Measurements from ENCODE around the gene HSBP1L1. TPM values are rescaled to one million over a fixed set of nuclear protein-coding genes. Genes with fewer than 3 reads are reported as not detected.

The HSBP1L1 gene
- total and polyA plus RNA-seq, 2 donors (not counting 3 experiments of a cell fraction or from before 2014, with no cell fraction given) = 5.2 to 7.1 TPM

GRCh38 chr18:79931475-79931874 is 33.0 kb upstream of the HSBP1L1 start:
- Histone ChIP-seq H3K4me1 (ENCODE audit: control insufficient read depth, extremely low read depth, insufficient read depth, low read length) (no peaks in the 10 kb centered on the region), H3K79me2 (ENCODE audit: control insufficient read depth, insufficient read depth, low read length) (peaks cover 29% of the 10 kb centered on the region), H3K9me1 (replicated peaks; ENCODE audit: control insufficient read depth, extremely low read depth, insufficient read depth, low read length) (no peaks in the 10 kb centered on the region), H3K36me3 (ENCODE audit: control insufficient read depth in 2 of 2, extremely low read depth in 1 of 2, insufficient read depth in 2 of 2, low read length in 2 of 2) (peaks cover 0 to 19% of the 10 kb centered on the region in 2 experiments), H3K4me3 (replicated peaks in 1 of 3; ENCODE audit: insufficient read depth in 1 of 3, low read depth in 1 of 3, low read length in 3 of 3) (no peak overlapping the region), H3K27me3 (ENCODE audit: control insufficient read depth in 2 of 2, insufficient read depth in 2 of 2, low read length in 2 of 2) (no peaks in the 10 kb centered on the region), H3K9me3 (replicated peaks; ENCODE audit: control insufficient read depth, insufficient read depth, low read length) (peaks cover 2% of the 10 kb centered on the region), H4K20me1 (replicated peaks; ENCODE audit: control insufficient read depth, extremely low read depth, insufficient read depth, low read length) (no peaks in the 10 kb centered on the region), H3K9ac (replicated peaks; ENCODE audit: extremely low read depth, insufficient read depth, low read length) (no peak overlapping the region), H3K4me2 (ENCODE audit: insufficient read depth, low read length) (no peak overlapping the region), H2AFZ (ENCODE audit: low read depth, low read length) (no peak overlapping the region), H3K27ac (ENCODE audit: insufficient read depth, low read depth, low read length) (no peak overlapping the region)
- ChIA-PET POLR2A (no interaction called here), CTCF (no interaction called here)
- DNase-seq (ENCODE audit: low read depth, low spot score) (no peak), FAIRE-seq (no peak)
- no peak for TF ChIP-seq POLR2A (IDR thresholded peaks at IDR 0.05; ENCODE audit: low read depth, low read length)
- dilution Hi-C loops (cut with MboI; ENCODE audit: extremely low pct_ligation_motif_present, low sequenced_read_pairs) = no loop called here
- BruUV-seq (replicated peaks) = no TSS peak
- intact Hi-C loops (cut with micrococcal nuclease) = no loop called here

- Histone ChIP-seq H3K27ac (ENCODE audit: insufficient read depth, low read depth, low read length) (no peak overlapping the region), H3K9me1 (replicated peaks; ENCODE audit: control insufficient read depth, extremely low read depth, insufficient read depth, low read length) (no peaks in the 10 kb centered on the region), H3K27me3 (ENCODE audit: control insufficient read depth in 2 of 2, insufficient read depth in 2 of 2, low read length in 2 of 2) (no peaks in the 10 kb centered on the region), H3K9ac (replicated peaks; ENCODE audit: extremely low read depth, insufficient read depth, low read length) (no peak overlapping the region), H4K20me1 (replicated peaks; ENCODE audit: control insufficient read depth, extremely low read depth, insufficient read depth, low read length) (no peaks in the 10 kb centered on the region), H2AFZ (ENCODE audit: low read depth, low read length) (no peak overlapping the region), H3K4me1 (ENCODE audit: control insufficient read depth, extremely low read depth, insufficient read depth, low read length) (no peaks in the 10 kb centered on the region), H3K36me3 (ENCODE audit: control insufficient read depth in 2 of 2, extremely low read depth in 1 of 2, insufficient read depth in 2 of 2, low read length in 2 of 2) (peaks cover 0 to 19% of the 10 kb centered on the region in 2 experiments), H3K9me3 (replicated peaks; ENCODE audit: control insufficient read depth, insufficient read depth, low read length) (peaks cover 2% of the 10 kb centered on the region), H3K4me2 (ENCODE audit: insufficient read depth, low read length) (no peak overlapping the region), H3K79me2 (ENCODE audit: control insufficient read depth, insufficient read depth, low read length) (peaks cover 35% of the 10 kb centered on the region), H3K4me3 (replicated peaks in 1 of 3; ENCODE audit: insufficient read depth in 1 of 3, low read depth in 1 of 3, low read length in 3 of 3) (no peak overlapping the region)
- FAIRE-seq = no peak
- TF ChIP-seq POLR2AphosphoS5 (IDR thresholded peaks at IDR 0.05; ENCODE audit: insufficient read depth, low read depth, low read length) = no peak
- no peak for TF ChIP-seq MAX (IDR thresholded peaks at IDR 0.05; ENCODE audit: insufficient read depth, insufficient read length)
- TF ChIP-seq POLR2A (IDR thresholded peaks at IDR 0.05; ENCODE audit: low read depth, low read length) = no peak
- TF ChIP-seq CTCF (IDR thresholded peaks at IDR 0.05; ENCODE audit: extremely low read depth in 1 of 2, insufficient read depth in 1 of 2, low read depth in 1 of 2, low read length in 2 of 2) = no peak
- POLR2A ChIA-PET = no interaction called here
- no peak for DNase-seq (ENCODE audit: low read depth, low spot score)
- BruUV-seq (replicated peaks) = no TSS peak
- CTCF ChIA-PET = no interaction called here
- intact Hi-C loops (cut with micrococcal nuclease) = no loop called here
- dilution Hi-C loops (cut with MboI; ENCODE audit: extremely low pct_ligation_motif_present, low sequenced_read_pairs) = no loop called here
These were observed 31.5 kb upstream of the HSBP1L1 start for GRCh38 chr18:79932907-79933306.
